WTC11 (cell line): ENCODE results near the gene CYSTM1. TPM values are rescaled to one million over a fixed set of nuclear protein-coding genes. Genes with fewer than 3 reads are reported as not detected.
A peak's percentile ranks its signal among the peaks of the same experiment; 100 is the strongest.

Experiments used
- ATAC-seq: fragments of 200-7000 bp; cut with Tn5 transposase; 2 replicates; pipeline ENCODE4 v1.10.0; 2021; ENCODE audit warnings: mild to moderate bottlenecking, moderate library complexity
- CTCF ChIA-PET: fragments of 300-600 bp; sonication (Branson Sonifier 250); formaldehyde crosslinking; loops from one replicate; lab custom pipeline; 2021; ENCODE audit warnings: antibody characterized with exemption; lab: Charles Lee
- POLR2A ChIA-PET: fragments of 350-600 bp; sonication (Branson Sonifier 250); formaldehyde crosslinking; loops from one replicate; lab custom pipeline; 2021; ENCODE audit warnings: antibody characterized with exemption; lab: Charles Lee
- DNase-seq: peaks from one replicate; pipeline ENCODE4 v3.0.0; 2021; ENCODE audit warnings: low spot score
- H3K27ac Mint-ChIP-seq: 2 replicates; pipeline ENCODE4 v1.8.0; 2021; ENCODE audit warnings: mixed read lengths
- H3K27me3 Mint-ChIP-seq: 2 replicates; pipeline ENCODE4 v1.8.0; 2021; ENCODE audit warnings: low read depth, mild to moderate bottlenecking, moderate library complexity, mixed read lengths
- H3K36me3 Mint-ChIP-seq: 2 replicates; pipeline ENCODE4 v1.8.0; 2021; ENCODE audit warnings: mixed read lengths
- H3K4me1 Mint-ChIP-seq: 2 replicates; pipeline ENCODE4 v1.8.0; 2022; ENCODE audit warnings: mixed read lengths
- H3K4me3 Mint-ChIP-seq: 2 replicates; pipeline ENCODE4 v1.8.0; 2021; ENCODE audit warnings: mild to moderate bottlenecking, moderate library complexity, mixed read lengths
- H3K9me3 Mint-ChIP-seq: 2 replicates; pipeline ENCODE4 v1.8.0; 2021; ENCODE audit warnings: mixed read lengths
- CREB1 ChIP-seq: sonication (generic); formaldehyde crosslinking; IDR thresholded peaks from 2 replicates; pipeline ENCODE4 v1.8.0; 2023; ENCODE audit warnings: mild to moderate bottlenecking, missing genetic modification reagents
- FOXK1 ChIP-seq: sonication (generic); formaldehyde crosslinking; IDR thresholded peaks from 2 replicates; pipeline ENCODE4 v1.8.0; 2022; ENCODE audit warnings: mild to moderate bottlenecking, moderate library complexity, missing genetic modification reagents
- GRHL2 ChIP-seq: fragments of 250-450 bp; sonication (Bioruptor Pico); IDR thresholded peaks from 2 replicates; pipeline ENCODE4 v1.8.0; 2022; ENCODE audit warnings: mild to moderate bottlenecking, moderate library complexity; ENCODE audit not compliant: insufficient replicate concordance, severe bottlenecking
- GTF2I ChIP-seq: fragments of 250-450 bp; sonication (Bioruptor Pico); conservative IDR thresholded peaks from 2 replicates; pipeline ENCODE4 v1.4.0; 2021; ENCODE audit warnings: mild to moderate bottlenecking
- MXD4 ChIP-seq: fragments of 250-450 bp; sonication (Bioruptor Pico); IDR thresholded peaks from 2 replicates; pipeline ENCODE4 v1.8.0; 2021; ENCODE audit warnings: mild to moderate bottlenecking, moderate library complexity, borderline replicate concordance
- MYBL2 ChIP-seq: sonication (generic); formaldehyde crosslinking; IDR thresholded peaks from 2 replicates; pipeline ENCODE4 v1.8.1; 2023; ENCODE audit warnings: mild to moderate bottlenecking, moderate library complexity, missing genetic modification reagents
- NFATC4 ChIP-seq: fragments of 250-450 bp; sonication (Bioruptor Pico); IDR thresholded peaks from 2 replicates; pipeline ENCODE4 v1.9.0; 2021; ENCODE audit warnings: mild to moderate bottlenecking
- NR2C2 ChIP-seq: sonication (generic); formaldehyde crosslinking; IDR thresholded peaks from 2 replicates; pipeline ENCODE4 v1.8.0; 2022; ENCODE audit warnings: mild to moderate bottlenecking, missing genetic modification reagents
- RELA ChIP-seq: sonication (generic); formaldehyde crosslinking; IDR thresholded peaks from 2 replicates; pipeline ENCODE4 v1.8.1; 2022; ENCODE audit warnings: missing genetic modification reagents, mild to moderate bottlenecking, borderline replicate concordance
- SOX15 ChIP-seq: fragments of 250-450 bp; sonication (Bioruptor Pico); IDR thresholded peaks from 2 replicates; pipeline ENCODE4 v1.9.0; 2021; ENCODE audit warnings: mild to moderate bottlenecking
- ZNF219 ChIP-seq: sonication (generic); formaldehyde crosslinking; IDR thresholded peaks from 2 replicates; pipeline ENCODE4 v1.8.0; 2023; ENCODE audit warnings: missing genetic modification reagents, mild to moderate bottlenecking, borderline replicate concordance
- ZNF423 ChIP-seq: fragments of 250-450 bp; sonication (Bioruptor Pico); IDR thresholded peaks from 2 replicates; pipeline ENCODE4 v2.1.2; 2022; ENCODE audit warnings: mild to moderate bottlenecking, moderate library complexity
- total RNA-seq: library from RNA; stranded (reverse); gene quantifications from 3 replicates; pipeline ENCODE4 v1.2.3, GENCODE V29; 2021
- TF ChIP-seq, protein P1 (sequence below): sonication (generic); formaldehyde crosslinking; IDR thresholded peaks from 2 replicates; pipeline ENCODE4 v1.8.1; 2023; ENCODE audit warnings: mild to moderate bottlenecking, missing genetic modification reagents, moderate library complexity
- TF ChIP-seq, protein P2 (sequence below): fragments of 250-450 bp; sonication (Bioruptor Pico); conservative IDR thresholded peaks from 2 replicates; pipeline ENCODE4 v1.9.0; 2021; ENCODE audit warnings: mild to moderate bottlenecking
- TF ChIP-seq, protein P3 (sequence below): sonication (generic); formaldehyde crosslinking; IDR thresholded peaks from 2 replicates; pipeline ENCODE4 v1.8.0; 2022; ENCODE audit warnings: mild to moderate bottlenecking, missing genetic modification reagents
- TF ChIP-seq, protein P4 (sequence below): sonication (generic); formaldehyde crosslinking; IDR thresholded peaks from 2 replicates; pipeline ENCODE4 v1.8.1; 2022; ENCODE audit warnings: low read depth, mild to moderate bottlenecking, moderate library complexity, missing genetic modification reagents, borderline replicate concordance
- TF ChIP-seq, protein P5 (sequence below): fragments of 250-450 bp; sonication (Bioruptor Pico); IDR thresholded peaks from 2 replicates; pipeline ENCODE4 v1.8.0; 2021; ENCODE audit warnings: mild to moderate bottlenecking
- TF ChIP-seq, protein P6 (sequence below): fragments of 250-450 bp; sonication (Bioruptor Pico); IDR thresholded peaks from 2 replicates; pipeline ENCODE4 v1.9.0; 2021; ENCODE audit warnings: mild to moderate bottlenecking, borderline replicate concordance
- TF ChIP-seq, protein P7 (sequence below): sonication (generic); formaldehyde crosslinking; IDR thresholded peaks from 2 replicates; pipeline ENCODE4 v1.8.1; 2023; ENCODE audit warnings: mild to moderate bottlenecking, missing genetic modification reagents, borderline replicate concordance

The CYSTM1 gene
- total RNA-seq, 1 experiment from 2014 or later = 29.3 TPM

DNA sequence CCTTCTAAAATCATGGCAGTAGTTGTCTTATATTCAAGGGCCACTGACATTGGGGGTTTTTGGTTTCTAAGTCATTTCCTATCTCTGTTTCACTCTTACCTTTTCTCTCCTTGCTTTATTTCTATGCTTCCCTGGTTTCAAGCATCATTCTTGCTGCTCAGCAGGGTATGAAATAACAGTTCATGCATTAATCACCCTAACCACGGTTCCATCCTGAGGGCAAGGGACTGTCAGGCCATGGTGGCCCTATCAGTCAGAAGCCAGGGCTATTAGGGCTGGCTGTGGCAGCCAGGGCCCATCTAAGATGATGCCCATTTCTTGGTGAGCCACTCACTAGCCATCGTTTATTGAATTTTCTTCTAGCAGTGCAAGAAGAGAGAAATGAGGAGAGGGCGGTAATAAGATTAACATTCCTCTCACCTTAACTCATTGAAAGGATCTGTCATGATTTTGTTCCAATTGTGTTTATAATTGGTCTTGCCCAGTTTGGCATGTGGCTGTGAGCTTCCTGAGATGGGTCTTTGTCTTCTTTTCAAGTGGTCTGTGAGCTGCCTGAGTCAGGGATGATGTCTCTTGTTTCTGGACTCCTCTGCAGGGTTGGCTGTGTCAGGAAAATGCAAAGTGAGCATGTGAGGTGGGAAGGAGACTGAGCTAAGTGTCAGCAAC lies 45.2 kb downstream of the CYSTM1 start (continued):
- TF ChIP-seq, protein P1, sequence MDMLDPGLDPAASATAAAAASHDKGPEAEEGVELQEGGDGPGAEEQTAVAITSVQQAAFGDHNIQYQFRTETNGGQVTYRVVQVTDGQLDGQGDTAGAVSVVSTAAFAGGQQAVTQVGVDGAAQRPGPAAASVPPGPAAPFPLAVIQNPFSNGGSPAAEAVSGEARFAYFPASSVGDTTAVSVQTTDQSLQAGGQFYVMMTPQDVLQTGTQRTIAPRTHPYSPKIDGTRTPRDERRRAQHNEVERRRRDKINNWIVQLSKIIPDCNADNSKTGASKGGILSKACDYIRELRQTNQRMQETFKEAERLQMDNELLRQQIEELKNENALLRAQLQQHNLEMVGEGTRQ (CRISPR knock-in tag) = no peak
- no peak for TF ChIP-seq GTF2I (CRISPR knock-in tag)
- no peak for TF ChIP-seq ZNF219 (CRISPR knock-in tag)
- no peak for TF ChIP-seq GRHL2 (CRISPR knock-in tag)
- TF ChIP-seq, protein P2, sequence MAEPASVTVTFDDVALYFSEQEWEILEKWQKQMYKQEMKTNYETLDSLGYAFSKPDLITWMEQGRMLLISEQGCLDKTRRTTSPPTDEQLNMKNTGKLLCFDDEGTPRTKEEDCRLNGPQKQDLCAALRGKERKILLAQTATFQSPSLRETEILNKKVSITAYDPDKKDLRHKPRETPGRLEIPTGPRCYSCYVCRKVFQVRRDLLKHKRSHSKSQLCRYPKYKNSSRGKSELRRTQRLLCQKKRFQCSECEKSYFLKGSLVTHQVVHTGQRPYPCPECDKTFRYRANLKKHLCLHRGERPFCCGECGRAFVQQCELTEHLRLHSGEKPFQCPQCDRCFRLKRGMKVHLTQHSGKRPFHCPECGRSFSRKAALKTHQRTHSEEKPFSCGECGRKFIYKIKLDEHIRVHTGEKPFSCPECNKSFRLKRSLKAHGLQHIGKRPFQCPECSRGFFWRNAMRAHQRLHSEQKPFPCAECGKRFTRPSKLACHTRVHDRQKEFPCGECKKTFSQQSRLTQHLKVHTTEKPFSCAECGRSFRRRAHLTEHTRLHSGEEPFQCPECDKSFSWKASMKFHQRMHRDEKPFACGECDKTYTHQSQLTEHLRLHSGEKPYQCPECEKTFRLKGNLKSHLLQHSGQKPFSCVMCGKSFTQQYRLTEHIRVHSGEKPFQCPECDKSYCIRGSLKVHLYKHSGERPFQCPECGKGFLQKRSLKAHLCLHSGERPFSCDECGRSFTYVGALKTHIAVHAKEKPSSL = no peak
- TF ChIP-seq, protein P3, sequence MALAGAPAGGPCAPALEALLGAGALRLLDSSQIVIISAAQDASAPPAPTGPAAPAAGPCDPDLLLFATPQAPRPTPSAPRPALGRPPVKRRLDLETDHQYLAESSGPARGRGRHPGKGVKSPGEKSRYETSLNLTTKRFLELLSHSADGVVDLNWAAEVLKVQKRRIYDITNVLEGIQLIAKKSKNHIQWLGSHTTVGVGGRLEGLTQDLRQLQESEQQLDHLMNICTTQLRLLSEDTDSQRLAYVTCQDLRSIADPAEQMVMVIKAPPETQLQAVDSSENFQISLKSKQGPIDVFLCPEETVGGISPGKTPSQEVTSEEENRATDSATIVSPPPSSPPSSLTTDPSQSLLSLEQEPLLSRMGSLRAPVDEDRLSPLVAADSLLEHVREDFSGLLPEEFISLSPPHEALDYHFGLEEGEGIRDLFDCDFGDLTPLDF (CRISPR knock-in tag) = no peak
- no peak for TF ChIP-seq CREB1 (CRISPR knock-in tag)
- TF ChIP-seq, protein P4, sequence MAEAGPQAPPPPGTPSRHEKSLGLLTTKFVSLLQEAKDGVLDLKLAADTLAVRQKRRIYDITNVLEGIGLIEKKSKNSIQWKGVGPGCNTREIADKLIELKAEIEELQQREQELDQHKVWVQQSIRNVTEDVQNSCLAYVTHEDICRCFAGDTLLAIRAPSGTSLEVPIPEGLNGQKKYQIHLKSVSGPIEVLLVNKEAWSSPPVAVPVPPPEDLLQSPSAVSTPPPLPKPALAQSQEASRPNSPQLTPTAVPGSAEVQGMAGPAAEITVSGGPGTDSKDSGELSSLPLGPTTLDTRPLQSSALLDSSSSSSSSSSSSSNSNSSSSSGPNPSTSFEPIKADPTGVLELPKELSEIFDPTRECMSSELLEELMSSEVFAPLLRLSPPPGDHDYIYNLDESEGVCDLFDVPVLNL (CRISPR knock-in tag) = no peak
- no peak for TF ChIP-seq ZNF423
- TF ChIP-seq SOX15 (CRISPR knock-in tag) = no peak

DNA sequence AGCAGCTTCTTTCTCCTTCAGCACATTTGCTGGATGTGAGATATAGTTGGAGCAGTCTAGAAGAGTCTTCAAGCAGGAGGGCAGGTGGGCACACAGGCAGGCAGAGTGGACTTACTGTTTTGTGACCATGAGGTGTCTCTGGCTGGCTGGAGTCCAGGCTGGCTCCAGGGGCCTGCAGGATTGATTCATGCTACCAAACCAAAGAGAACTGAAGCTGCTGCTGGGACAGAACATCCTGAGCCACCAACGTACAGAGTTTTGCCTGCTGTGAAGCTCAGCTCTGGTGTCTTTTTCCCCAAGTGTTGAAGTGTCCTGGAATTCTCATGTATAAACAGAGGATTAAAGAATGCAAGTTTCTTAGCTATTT lies 45.7 kb downstream of the CYSTM1 start:
- no peaks in the 10 kb centered on the region for H3K9me3 Mint-ChIP-seq
- POLR2A ChIA-PET = interaction anchor here (0.6 kb wide), 1 partner anchor 25 kb away, joined by 3 read pairs; no protein-coding TSS in a partner anchor
- peak overlapping the region; percentile 29; the same call in 1 of the 2 replicates for H3K27ac Mint-ChIP-seq
- no peaks in the 10 kb centered on the region for H3K36me3 Mint-ChIP-seq
- no peaks in the 10 kb centered on the region for H3K27me3 Mint-ChIP-seq
- H3K4me1 Mint-ChIP-seq = peaks cover 4% of the 10 kb centered on the region
- CTCF ChIA-PET = interaction anchor here (0.9 to 1.8 kb wide), 6 partner anchors 14 to 455 kb away, joined by 3 to 13 read pairs (median 4); partner anchors contain the start of gene HBEGF
- DNase-seq = no peak
- no peak for ATAC-seq
- H3K4me3 Mint-ChIP-seq = no peak overlapping the region
- TF ChIP-seq NFATC4 (CRISPR knock-in tag) = no peak
- no peak for TF ChIP-seq FOXK1 (CRISPR knock-in tag)
- no peak for TF ChIP-seq SOX15 (CRISPR knock-in tag)
- TF ChIP-seq MYBL2 = no peak
- no peak for TF ChIP-seq RELA
- TF ChIP-seq, protein P5, sequence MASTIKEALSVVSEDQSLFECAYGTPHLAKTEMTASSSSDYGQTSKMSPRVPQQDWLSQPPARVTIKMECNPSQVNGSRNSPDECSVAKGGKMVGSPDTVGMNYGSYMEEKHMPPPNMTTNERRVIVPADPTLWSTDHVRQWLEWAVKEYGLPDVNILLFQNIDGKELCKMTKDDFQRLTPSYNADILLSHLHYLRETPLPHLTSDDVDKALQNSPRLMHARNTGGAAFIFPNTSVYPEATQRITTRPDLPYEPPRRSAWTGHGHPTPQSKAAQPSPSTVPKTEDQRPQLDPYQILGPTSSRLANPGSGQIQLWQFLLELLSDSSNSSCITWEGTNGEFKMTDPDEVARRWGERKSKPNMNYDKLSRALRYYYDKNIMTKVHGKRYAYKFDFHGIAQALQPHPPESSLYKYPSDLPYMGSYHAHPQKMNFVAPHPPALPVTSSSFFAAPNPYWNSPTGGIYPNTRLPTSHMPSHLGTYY (CRISPR knock-in tag) = no peak
- TF ChIP-seq, protein P6, sequence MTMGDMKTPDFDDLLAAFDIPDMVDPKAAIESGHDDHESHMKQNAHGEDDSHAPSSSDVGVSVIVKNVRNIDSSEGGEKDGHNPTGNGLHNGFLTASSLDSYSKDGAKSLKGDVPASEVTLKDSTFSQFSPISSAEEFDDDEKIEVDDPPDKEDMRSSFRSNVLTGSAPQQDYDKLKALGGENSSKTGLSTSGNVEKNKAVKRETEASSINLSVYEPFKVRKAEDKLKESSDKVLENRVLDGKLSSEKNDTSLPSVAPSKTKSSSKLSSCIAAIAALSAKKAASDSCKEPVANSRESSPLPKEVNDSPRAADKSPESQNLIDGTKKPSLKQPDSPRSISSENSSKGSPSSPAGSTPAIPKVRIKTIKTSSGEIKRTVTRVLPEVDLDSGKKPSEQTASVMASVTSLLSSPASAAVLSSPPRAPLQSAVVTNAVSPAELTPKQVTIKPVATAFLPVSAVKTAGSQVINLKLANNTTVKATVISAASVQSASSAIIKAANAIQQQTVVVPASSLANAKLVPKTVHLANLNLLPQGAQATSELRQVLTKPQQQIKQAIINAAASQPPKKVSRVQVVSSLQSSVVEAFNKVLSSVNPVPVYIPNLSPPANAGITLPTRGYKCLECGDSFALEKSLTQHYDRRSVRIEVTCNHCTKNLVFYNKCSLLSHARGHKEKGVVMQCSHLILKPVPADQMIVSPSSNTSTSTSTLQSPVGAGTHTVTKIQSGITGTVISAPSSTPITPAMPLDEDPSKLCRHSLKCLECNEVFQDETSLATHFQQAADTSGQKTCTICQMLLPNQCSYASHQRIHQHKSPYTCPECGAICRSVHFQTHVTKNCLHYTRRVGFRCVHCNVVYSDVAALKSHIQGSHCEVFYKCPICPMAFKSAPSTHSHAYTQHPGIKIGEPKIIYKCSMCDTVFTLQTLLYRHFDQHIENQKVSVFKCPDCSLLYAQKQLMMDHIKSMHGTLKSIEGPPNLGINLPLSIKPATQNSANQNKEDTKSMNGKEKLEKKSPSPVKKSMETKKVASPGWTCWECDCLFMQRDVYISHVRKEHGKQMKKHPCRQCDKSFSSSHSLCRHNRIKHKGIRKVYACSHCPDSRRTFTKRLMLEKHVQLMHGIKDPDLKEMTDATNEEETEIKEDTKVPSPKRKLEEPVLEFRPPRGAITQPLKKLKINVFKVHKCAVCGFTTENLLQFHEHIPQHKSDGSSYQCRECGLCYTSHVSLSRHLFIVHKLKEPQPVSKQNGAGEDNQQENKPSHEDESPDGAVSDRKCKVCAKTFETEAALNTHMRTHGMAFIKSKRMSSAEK (CRISPR knock-in tag) = no peak
- no peak for TF ChIP-seq MXD4 (CRISPR knock-in tag)
- no peak for TF ChIP-seq NR2C2 (CRISPR knock-in tag)
- TF ChIP-seq, protein P7, sequence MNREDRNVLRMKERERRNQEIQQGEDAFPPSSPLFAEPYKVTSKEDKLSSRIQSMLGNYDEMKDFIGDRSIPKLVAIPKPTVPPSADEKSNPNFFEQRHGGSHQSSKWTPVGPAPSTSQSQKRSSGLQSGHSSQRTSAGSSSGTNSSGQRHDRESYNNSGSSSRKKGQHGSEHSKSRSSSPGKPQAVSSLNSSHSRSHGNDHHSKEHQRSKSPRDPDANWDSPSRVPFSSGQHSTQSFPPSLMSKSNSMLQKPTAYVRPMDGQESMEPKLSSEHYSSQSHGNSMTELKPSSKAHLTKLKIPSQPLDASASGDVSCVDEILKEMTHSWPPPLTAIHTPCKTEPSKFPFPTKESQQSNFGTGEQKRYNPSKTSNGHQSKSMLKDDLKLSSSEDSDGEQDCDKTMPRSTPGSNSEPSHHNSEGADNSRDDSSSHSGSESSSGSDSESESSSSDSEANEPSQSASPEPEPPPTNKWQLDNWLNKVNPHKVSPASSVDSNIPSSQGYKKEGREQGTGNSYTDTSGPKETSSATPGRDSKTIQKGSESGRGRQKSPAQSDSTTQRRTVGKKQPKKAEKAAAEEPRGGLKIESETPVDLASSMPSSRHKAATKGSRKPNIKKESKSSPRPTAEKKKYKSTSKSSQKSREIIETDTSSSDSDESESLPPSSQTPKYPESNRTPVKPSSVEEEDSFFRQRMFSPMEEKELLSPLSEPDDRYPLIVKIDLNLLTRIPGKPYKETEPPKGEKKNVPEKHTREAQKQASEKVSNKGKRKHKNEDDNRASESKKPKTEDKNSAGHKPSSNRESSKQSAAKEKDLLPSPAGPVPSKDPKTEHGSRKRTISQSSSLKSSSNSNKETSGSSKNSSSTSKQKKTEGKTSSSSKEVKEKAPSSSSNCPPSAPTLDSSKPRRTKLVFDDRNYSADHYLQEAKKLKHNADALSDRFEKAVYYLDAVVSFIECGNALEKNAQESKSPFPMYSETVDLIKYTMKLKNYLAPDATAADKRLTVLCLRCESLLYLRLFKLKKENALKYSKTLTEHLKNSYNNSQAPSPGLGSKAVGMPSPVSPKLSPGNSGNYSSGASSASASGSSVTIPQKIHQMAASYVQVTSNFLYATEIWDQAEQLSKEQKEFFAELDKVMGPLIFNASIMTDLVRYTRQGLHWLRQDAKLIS (CRISPR knock-in tag) = no peak
